Smooth muscle cell (in vitro differentiated cells): ENCODE data around the gene SLC25A1. TPM values are rescaled to one million over a fixed set of nuclear protein-coding genes. Genes with fewer than 3 reads are reported as not detected.

Experiments
- DNase-seq: peaks from one replicate; lab custom pipeline; 2025; ENCODE audit not compliant: unreplicated experiment; lab: John Stamatoyannopoulos, UW
- H2AFZ ChIP-seq: fragments of 200-600 bp; sonication (generic); 2 replicates; pipeline ENCODE4 v1.6.0; 2016; ENCODE audit warnings: antibody characterized with exemption, low read depth, mild to moderate bottlenecking
- H3F3A ChIP-seq: fragments of 200-600 bp; sonication (generic); 2 replicates; pipeline ENCODE4 v1.6.0; 2017; ENCODE audit warnings: antibody characterized with exemption, low read depth
- H3K27ac ChIP-seq: fragments of 200-600 bp; sonication (generic); 2 replicates; pipeline ENCODE4 v1.5.1; 2016; ENCODE audit warnings: low read depth, mild to moderate bottlenecking
- H3K27me3 ChIP-seq: fragments of 200-600 bp; sonication (generic); 2 replicates; pipeline ENCODE4 v1.6.1; 2016; ENCODE audit warnings: low read depth, mild to moderate bottlenecking
- H3K36me3 ChIP-seq: fragments of 200-600 bp; sonication (generic); 2 replicates; pipeline ENCODE4 v1.5.1; 2016; ENCODE audit warnings: low read depth
- H3K4me1 ChIP-seq: fragments of 200-600 bp; sonication (generic); 2 replicates; pipeline ENCODE4 v1.5.1; 2016; ENCODE audit warnings: low read depth
- H3K4me2 ChIP-seq: fragments of 200-600 bp; sonication (generic); 2 replicates; pipeline ENCODE4 v1.6.0; 2016; ENCODE audit warnings: mild to moderate bottlenecking
- H3K4me3 ChIP-seq: fragments of 200-600 bp; sonication (generic); 2 replicates; pipeline ENCODE4 v1.5.1; 2016; ENCODE audit warnings: mild to moderate bottlenecking
- H3K79me2 ChIP-seq: fragments of 200-600 bp; sonication (generic); 2 replicates; pipeline ENCODE4 v1.6.0; 2016; ENCODE audit warnings: low read depth, mild to moderate bottlenecking
- H3K9ac ChIP-seq: fragments of 200-600 bp; sonication (generic); 2 replicates; pipeline ENCODE4 v1.6.0; 2016; ENCODE audit warnings: low read depth
- H3K9me3 ChIP-seq: fragments of 200-600 bp; sonication (generic); replicated peaks from 2 replicates; pipeline ENCODE4 v1.5.1; 2016; ENCODE audit warnings: low read depth
- H4K20me1 ChIP-seq: fragments of 200-600 bp; sonication (generic); 2 replicates; pipeline ENCODE4 v1.6.0; 2016; ENCODE audit warnings: low read depth
- WGBS: methylation state at CpG from one replicate; pipeline ENCODE4 v1.1.7; 2016; ENCODE audit warnings: low lambda C conversion rate; 5-methylcytosine and 5-hydroxymethylcytosine counted together
- polyA plus RNA-seq: library from polyadenylated mRNA; unstranded; fragments of >200 nt; fragmentation: Nextera tagmentation; extraction: Ambion mirVana; gene quantifications from 2 replicates; pipeline ENCODE4 v1.2.1, GENCODE V29; 2016
- total RNA-seq: library from RNA; depleted of rRNA; stranded (reverse); fragments of >200 nt; gene quantifications from 2 replicates; pipeline ENCODE4 v1.2.3, GENCODE V29; 2014
- TF ChIP-seq, protein P1 (sequence below): fragments of 200-600 bp; sonication (generic); IDR thresholded peaks from 2 replicates; pipeline ENCODE4 v1.5.1; 2017; ENCODE audit warnings: borderline replicate concordance, mild to moderate bottlenecking, antibody characterized with exemption; ENCODE audit not compliant: insufficient read depth, poor library complexity, severe bottlenecking

The SLC25A1 gene
- total and polyA plus RNA-seq, 2 experiments from 2014 or later, result 56.5 to 204 TPM

GRCh38 chr22:19152942-19153883 lies 25.3 kb downstream of the SLC25A1 start:
- H3K27ac ChIP-seq, result no peak overlapping the region
- TF ChIP-seq, protein P1, sequence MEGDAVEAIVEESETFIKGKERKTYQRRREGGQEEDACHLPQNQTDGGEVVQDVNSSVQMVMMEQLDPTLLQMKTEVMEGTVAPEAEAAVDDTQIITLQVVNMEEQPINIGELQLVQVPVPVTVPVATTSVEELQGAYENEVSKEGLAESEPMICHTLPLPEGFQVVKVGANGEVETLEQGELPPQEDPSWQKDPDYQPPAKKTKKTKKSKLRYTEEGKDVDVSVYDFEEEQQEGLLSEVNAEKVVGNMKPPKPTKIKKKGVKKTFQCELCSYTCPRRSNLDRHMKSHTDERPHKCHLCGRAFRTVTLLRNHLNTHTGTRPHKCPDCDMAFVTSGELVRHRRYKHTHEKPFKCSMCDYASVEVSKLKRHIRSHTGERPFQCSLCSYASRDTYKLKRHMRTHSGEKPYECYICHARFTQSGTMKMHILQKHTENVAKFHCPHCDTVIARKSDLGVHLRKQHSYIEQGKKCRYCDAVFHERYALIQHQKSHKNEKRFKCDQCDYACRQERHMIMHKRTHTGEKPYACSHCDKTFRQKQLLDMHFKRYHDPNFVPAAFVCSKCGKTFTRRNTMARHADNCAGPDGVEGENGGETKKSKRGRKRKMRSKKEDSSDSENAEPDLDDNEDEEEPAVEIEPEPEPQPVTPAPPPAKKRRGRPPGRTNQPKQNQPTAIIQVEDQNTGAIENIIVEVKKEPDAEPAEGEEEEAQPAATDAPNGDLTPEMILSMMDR, result no peak
- H4K20me1 ChIP-seq, result no peaks in the 10 kb centered on the region
- no peak overlapping the region for H2AFZ ChIP-seq
- H3F3A ChIP-seq, result no peaks in the 10 kb centered on the region
- H3K36me3 ChIP-seq, result no peaks in the 10 kb centered on the region
- no peak overlapping the region for H3K4me2 ChIP-seq
- H3K79me2 ChIP-seq, result no peaks in the 10 kb centered on the region
- no peak overlapping the region for H3K4me3 ChIP-seq
- 71% methylated on average over 11 of the region's 11 CpGs for WGBS
- no peak for DNase-seq
- H3K4me1 ChIP-seq, result no peaks in the 10 kb centered on the region
- no peak overlapping the region for H3K9ac ChIP-seq
- peaks cover 53% of the 10 kb centered on the region for H3K27me3 ChIP-seq
- H3K9me3 ChIP-seq, result no peaks in the 10 kb centered on the region

- H3K27me3 ChIP-seq, result peaks cover 69% of the 10 kb centered on the region
Measured at GRCh38 chr22:19151329-19152191, 27.0 kb downstream of the SLC25A1 start.

GRCh38 chr22:19150482-19151328 lies 27.8 kb downstream of the SLC25A1 start:
- no peak overlapping the region for H3K4me2 ChIP-seq
- H3K4me1 ChIP-seq, result no peaks in the 10 kb centered on the region
- H3K4me3 ChIP-seq, result no peak overlapping the region
- H3K9me3 ChIP-seq, result no peaks in the 10 kb centered on the region
- no peaks in the 10 kb centered on the region for H3K36me3 ChIP-seq
- H3F3A ChIP-seq, result no peaks in the 10 kb centered on the region
- peaks cover 76% of the 10 kb centered on the region for H3K27me3 ChIP-seq
- H2AFZ ChIP-seq, result no peak overlapping the region
- DNase-seq, result no peak
- no peak overlapping the region for H3K9ac ChIP-seq
- WGBS, result 30% methylated on average over 41 of the region's 68 CpGs
- H4K20me1 ChIP-seq, result no peaks in the 10 kb centered on the region
- no peaks in the 10 kb centered on the region for H3K79me2 ChIP-seq
- TF ChIP-seq, protein P1, result no peak
- H3K27ac ChIP-seq, result no peak overlapping the region

More at GRCh38 chr22:19151329-19152191, 27.0 kb downstream of the SLC25A1 start:
- Histone ChIP-seq H3K4me1 (no peaks in the 10 kb centered on the region), H3K4me2 (no peak overlapping the region), H3K9ac (no peak overlapping the region), H3K36me3 (no peaks in the 10 kb centered on the region), H4K20me1 (no peaks in the 10 kb centered on the region), H2AFZ (no peak overlapping the region), H3K79me2 (no peaks in the 10 kb centered on the region), H3K9me3 (no peaks in the 10 kb centered on the region), H3K4me3 (no peak overlapping the region), H3F3A (no peaks in the 10 kb centered on the region), H3K27ac (no peak overlapping the region)
- no peak for DNase-seq
- TF ChIP-seq, protein P1, result no peak
- 74% methylated on average over 10 of the region's 10 CpGs for WGBS
